Measurements from ENCODE around the gene IPO9.
A peak's percentile ranks its signal among the peaks of the same experiment; 100 is the strongest.

Gene IPO9

DNA sequence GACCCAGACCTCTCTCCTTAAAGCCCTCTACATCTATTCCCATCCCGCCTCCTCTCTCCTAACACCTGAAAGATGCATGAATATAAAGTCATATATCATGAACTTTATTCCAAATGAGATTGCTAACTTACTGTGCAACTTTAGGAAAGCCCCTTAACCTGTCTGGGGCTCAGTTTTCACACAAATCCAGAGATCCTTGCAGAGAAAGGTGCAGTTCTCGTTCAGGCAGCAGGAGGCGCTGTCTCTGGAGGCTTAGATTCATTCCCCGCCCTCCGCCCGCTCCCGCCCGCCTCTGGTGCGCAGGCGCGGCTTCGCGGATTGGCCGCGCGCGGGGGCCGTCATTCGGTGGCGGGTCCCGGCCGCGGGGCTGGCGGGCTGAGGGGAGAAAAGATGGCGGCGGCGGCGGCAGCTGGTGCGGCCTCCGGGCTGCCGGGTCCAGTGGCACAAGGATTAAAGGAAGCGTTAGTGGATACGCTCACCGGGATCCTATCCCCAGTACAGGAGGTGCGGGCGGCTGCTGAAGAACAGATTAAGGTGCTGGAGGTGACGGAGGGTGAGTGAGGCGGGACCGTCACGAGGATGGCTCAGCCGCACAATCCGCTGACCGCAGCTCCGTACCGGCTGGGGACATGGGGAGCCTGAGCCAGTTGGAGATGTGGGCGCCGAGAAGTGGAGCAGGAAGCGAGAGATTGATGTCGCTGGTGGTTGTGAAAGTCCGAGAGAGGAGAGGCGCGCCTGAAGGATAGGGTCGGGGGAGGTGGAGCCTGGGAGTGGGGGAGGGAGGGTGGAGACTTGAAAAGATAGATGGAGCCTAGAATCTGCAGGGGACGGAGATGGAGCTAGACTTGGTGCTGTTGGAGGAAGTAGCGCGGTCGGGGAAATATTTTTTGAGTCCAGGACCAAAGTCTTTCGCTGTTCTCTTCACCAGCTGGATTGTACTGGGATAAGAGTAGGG is at the start of gene IPO9:
Gene IPO9 (plus strand): TSS at position 338 of the 955 bp plus-strand sequence. CDS start 53 bp downstream, at position 391.
- H3K4me1 ChIP-seq: peaks cover 0 to 57% (median 33%) of the 10 kb centered on the region in 4 donors
- intact Hi-C loops (cut with DNase I; ENCODE audit: low total_unique reads): loop anchor here (10.0 kb wide), 1 partner anchor 46 kb away; no protein-coding TSS in a partner anchor
- H3K27ac ChIP-seq: peak within 1 kb of the TSS; percentile 94 to 97
- no peaks in the 10 kb centered on the region for H3K9me3 ChIP-seq
- H3K4me3 ChIP-seq: peak within 1 kb of the TSS; percentile 94 to 99
- no peaks in the 10 kb centered on the region for H3K36me3 ChIP-seq
- DNase-seq: peak; percentile 93 to 97
- H3K27me3 ChIP-seq: no peaks in the 10 kb centered on the region
- TF ChIP-seq, protein P1, sequence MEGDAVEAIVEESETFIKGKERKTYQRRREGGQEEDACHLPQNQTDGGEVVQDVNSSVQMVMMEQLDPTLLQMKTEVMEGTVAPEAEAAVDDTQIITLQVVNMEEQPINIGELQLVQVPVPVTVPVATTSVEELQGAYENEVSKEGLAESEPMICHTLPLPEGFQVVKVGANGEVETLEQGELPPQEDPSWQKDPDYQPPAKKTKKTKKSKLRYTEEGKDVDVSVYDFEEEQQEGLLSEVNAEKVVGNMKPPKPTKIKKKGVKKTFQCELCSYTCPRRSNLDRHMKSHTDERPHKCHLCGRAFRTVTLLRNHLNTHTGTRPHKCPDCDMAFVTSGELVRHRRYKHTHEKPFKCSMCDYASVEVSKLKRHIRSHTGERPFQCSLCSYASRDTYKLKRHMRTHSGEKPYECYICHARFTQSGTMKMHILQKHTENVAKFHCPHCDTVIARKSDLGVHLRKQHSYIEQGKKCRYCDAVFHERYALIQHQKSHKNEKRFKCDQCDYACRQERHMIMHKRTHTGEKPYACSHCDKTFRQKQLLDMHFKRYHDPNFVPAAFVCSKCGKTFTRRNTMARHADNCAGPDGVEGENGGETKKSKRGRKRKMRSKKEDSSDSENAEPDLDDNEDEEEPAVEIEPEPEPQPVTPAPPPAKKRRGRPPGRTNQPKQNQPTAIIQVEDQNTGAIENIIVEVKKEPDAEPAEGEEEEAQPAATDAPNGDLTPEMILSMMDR (IDR thresholded peaks at IDR 0.05): peak; percentile 95 to 97

DNA sequence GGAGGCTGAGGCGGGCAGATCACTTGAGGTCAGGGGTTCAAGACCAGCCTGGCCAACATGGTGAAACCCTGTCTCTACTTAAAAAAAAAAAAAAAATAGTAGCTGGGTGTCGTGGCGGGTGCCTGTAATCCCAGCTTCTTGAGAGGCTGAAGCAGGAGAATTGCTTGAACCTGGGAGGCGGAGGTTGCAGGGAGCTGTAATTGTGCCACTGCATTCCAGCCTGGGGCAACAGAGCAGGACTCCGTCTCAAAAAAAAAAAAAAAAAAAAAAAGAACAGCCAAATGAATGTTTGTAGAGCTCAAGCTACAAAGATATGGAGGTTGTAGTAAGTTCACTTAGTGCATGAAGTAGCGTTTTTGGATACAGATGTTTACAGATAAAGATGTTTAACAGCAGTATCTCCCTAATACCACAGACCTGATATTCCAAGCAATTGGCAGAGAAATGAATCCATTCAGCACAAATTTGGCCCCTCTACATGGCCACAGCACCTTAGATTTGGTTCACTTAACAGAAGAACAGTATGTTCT is 49.5 kb upstream of the IPO9 start:
- Histone ChIP-seq H3K9me3 (no peaks in the 10 kb centered on the region), H3K27me3 (no peaks in the 10 kb centered on the region), H3K36me3 (peaks cover 32 to 34% (median 32%) of the 10 kb centered on the region in 3 donors), H3K27ac (peak overlapping the region; percentile 71 to 72), H3K4me1 (peaks cover 0 to 80% (median 33%) of the 10 kb centered on the region in 4 donors), H3K4me3 (no peak overlapping the region)
- TF ChIP-seq, protein P1 (IDR thresholded peaks at IDR 0.05): no peak
- intact Hi-C loops (cut with DNase I; ENCODE audit: low total_unique reads): no loop called here
- DNase-seq: no peak

DNA sequence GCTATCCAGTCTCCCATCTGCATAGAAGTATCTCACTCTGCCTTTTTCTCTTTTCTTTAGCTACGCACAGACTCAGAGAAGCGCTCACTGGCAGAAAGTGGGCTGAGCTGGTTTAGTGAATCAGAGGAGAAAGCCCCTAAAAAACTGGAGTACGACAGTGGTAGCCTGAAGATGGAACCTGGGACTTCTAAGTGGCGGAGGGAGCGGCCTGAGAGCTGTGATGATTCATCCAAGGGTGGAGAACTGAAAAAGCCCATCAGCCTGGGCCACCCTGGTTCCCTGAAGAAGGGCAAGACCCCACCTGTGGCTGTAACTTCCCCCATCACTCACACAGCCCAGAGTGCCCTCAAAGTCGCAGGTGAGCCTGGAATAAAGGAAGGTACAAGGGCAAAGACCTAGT is 48.0 kb upstream of the IPO9 start:
- H3K27ac ChIP-seq: peak overlapping the region; percentile 71 to 72
- H3K36me3 ChIP-seq: peaks cover 32 to 34% (median 32%) of the 10 kb centered on the region in 3 donors
- no peaks in the 10 kb centered on the region for H3K27me3 ChIP-seq
- intact Hi-C loops (cut with DNase I; ENCODE audit: low total_unique reads): no loop called here
- H3K4me3 ChIP-seq: no peak overlapping the region
- peaks cover 0 to 64% (median 28%) of the 10 kb centered on the region in 4 donors for H3K4me1 ChIP-seq
- no peak for DNase-seq
- TF ChIP-seq, protein P1 (IDR thresholded peaks at IDR 0.05): no peak
- no peaks in the 10 kb centered on the region for H3K9me3 ChIP-seq

DNA sequence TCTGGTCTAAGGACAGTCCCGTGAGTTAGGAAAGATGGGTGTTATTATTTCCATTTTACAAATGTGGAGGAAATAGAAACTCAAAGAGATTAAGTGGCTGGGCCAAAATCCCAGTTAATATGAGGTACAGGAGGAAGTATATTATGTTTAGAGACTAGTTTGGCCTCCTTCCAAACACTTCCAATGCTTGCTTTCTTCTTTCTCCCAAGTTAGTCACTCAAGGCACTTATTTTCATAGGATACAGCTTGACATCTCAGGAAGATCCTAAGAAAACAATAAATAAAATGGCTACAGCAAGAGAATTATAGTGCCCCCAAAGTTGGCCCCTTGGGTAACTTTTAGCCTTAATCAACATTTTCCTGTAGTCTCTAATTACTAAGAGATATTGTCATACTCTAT is 47.5 kb upstream of the IPO9 start:
- peak overlapping the region; percentile 71 to 72 for H3K27ac ChIP-seq
- intact Hi-C loops (cut with DNase I; ENCODE audit: low total_unique reads): no loop called here
- H3K27me3 ChIP-seq: no peaks in the 10 kb centered on the region
- H3K4me3 ChIP-seq: no peak overlapping the region
- H3K4me1 ChIP-seq: peaks cover 0 to 64% (median 30%) of the 10 kb centered on the region in 4 donors
- H3K9me3 ChIP-seq: no peaks in the 10 kb centered on the region
- TF ChIP-seq, protein P1 (IDR thresholded peaks at IDR 0.05): no peak
- H3K36me3 ChIP-seq: peaks cover 32 to 37% (median 34%) of the 10 kb centered on the region in 3 donors
- no peak for DNase-seq

DNA sequence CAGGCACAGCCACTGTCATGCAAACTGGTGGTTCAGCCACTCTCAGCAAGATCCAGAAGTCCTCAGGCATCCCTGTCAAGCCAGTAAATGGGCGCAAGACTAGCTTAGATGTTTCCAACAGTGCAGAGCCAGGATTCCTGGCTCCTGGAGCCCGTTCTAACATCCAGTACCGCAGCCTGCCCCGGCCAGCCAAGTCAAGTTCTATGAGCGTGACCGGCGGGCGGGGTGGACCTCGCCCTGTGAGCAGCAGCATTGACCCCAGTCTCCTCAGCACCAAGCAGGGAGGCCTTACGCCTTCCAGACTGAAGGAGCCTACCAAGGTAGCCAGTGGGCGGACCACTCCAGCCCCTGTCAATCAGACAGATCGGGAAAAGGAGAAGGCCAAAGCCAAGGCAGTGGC is 46.6 kb upstream of the IPO9 start:
- no peaks in the 10 kb centered on the region for H3K27me3 ChIP-seq
- peak overlapping the region; percentile 8 to 71 for H3K27ac ChIP-seq
- H3K9me3 ChIP-seq: no peaks in the 10 kb centered on the region
- DNase-seq: no peak
- TF ChIP-seq, protein P1 (IDR thresholded peaks at IDR 0.05): no peak
- no peak overlapping the region for H3K4me3 ChIP-seq
- intact Hi-C loops (cut with DNase I; ENCODE audit: low total_unique reads): no loop called here
- H3K36me3 ChIP-seq: peaks cover 32 to 44% (median 34%) of the 10 kb centered on the region in 3 donors
- H3K4me1 ChIP-seq: peaks cover 0 to 64% (median 37%) of the 10 kb centered on the region in 4 donors

Measured in tibial artery (tissue), 4 donors.